Right lobe of liver (tissue), 4 donors: ENCODE measurements around the gene ACRBP.

Experiments
- POLR2A ChIP-seq: fragments of 450-650 bp; IDR thresholded peaks from one replicate; pipeline ENCODE4 v1.6.1; 2017; ENCODE audit warnings: antibody characterized with exemption, mild to moderate bottlenecking
- TF ChIP-seq, protein P1 (sequence below), 4 donors: fragments of 200-600 bp in 3 of 4; fragments of 450-650 bp in 1 of 4; IDR thresholded peaks; one replicate each; pipeline versions ENCODE4 v1.5.1 to v1.8.0; 2016 to 2022; ENCODE audit warnings: antibody characterized with exemption in 4 of 4, mild to moderate bottlenecking in 2 of 4
- donor health status: DM: no; HTN: no; CAD: no.
- donor health status: DM: no; HTN: no; CAD: no.
- donor health status: DM: no; HTN: yes; CAD: no.

DNA sequence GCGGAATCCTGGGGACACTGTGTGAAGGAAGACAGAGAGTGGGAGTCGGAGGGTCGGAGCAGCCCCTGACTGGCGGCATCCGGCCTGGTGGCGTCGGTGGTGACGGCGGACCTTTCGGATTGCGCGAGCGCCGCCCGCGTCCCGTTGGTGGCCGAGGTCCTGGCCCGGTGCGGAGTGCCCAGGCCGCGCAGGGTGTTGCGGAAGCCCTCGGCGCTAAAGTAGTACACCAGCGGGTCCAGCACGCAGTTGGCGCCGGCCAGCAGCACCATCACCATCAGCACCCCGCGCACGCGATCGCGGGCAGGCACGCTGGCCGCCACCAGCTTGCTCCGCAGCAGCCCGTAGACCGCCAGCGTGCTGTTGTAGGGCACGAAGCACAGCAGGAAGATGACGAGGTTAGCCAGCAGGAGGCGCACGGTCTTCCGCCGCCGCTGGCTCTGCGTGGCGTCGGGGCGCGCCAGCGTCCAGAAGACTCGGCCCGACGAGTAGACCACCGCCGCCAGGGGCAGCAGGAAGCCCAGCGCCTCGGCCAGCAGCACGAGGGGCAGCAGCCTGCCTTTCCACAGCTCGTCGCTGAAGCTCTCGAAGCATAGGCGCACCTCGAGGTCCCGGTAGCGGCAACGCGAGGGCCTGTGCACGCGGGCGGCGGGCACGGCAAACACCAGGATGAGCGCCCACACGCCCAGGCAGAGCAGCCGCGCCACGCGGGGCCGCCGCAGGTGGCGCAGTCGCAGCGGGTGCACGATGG is 26.9 kb downstream of the ACRBP start:
- TF ChIP-seq, protein P1, sequence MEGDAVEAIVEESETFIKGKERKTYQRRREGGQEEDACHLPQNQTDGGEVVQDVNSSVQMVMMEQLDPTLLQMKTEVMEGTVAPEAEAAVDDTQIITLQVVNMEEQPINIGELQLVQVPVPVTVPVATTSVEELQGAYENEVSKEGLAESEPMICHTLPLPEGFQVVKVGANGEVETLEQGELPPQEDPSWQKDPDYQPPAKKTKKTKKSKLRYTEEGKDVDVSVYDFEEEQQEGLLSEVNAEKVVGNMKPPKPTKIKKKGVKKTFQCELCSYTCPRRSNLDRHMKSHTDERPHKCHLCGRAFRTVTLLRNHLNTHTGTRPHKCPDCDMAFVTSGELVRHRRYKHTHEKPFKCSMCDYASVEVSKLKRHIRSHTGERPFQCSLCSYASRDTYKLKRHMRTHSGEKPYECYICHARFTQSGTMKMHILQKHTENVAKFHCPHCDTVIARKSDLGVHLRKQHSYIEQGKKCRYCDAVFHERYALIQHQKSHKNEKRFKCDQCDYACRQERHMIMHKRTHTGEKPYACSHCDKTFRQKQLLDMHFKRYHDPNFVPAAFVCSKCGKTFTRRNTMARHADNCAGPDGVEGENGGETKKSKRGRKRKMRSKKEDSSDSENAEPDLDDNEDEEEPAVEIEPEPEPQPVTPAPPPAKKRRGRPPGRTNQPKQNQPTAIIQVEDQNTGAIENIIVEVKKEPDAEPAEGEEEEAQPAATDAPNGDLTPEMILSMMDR (IDR thresholded peaks at IDR 0.05), result peak; percentile 34 to 59 (median 41)
- no peak for TF ChIP-seq POLR2A
